GM10248 (cell line): ENCODE measurements around the gene ERC2.

ENCODE experiments used
- CTCF ChIA-PET: fragments of 300-600 bp; sonication (Branson Sonifier 250); formaldehyde crosslinking; extraction: SDS; loops from one replicate; lab custom pipeline; 2021; ENCODE audit warnings: antibody characterized with exemption; lab: Yijun Ruan, JAX
- POLR2A ChIA-PET: fragments of 350-650 bp; sonication (Branson Sonifier 250); formaldehyde crosslinking; extraction: SDS; loops from one replicate; lab custom pipeline; 2020; ENCODE audit warnings: antibody characterized with exemption; lab: Yijun Ruan, JAX
- DNase-seq: peaks from one replicate; pipeline ENCODE4 v3.0.0; 2012; ENCODE audit errors: extremely low spot score
- CTCF ChIP-seq: IDR thresholded peaks from 2 replicates; pipeline ENCODE4 v1.5.1; 2012; ENCODE audit warnings: mild to moderate bottlenecking, low read depth; ENCODE audit errors: extremely low read depth, missing control alignments, control extremely low read depth

ERC2 gene

GRCh38 chr3:56113908-56114307 is 354.4 kb downstream of the ERC2 start:
- CTCF ChIA-PET = no interaction called here
- POLR2A ChIA-PET = no interaction called here
- TF ChIP-seq CTCF = no peak
- DNase-seq = no peak

GRCh38 chr3:56113231-56113630 is 355.0 kb downstream of the ERC2 start:
- no peak for TF ChIP-seq CTCF
- ChIA-PET CTCF (no interaction called here), POLR2A (no interaction called here)
- no peak for DNase-seq

- ChIA-PET POLR2A (no interaction called here), CTCF (no interaction called here)
- TF ChIP-seq CTCF = no peak
- no peak for DNase-seq
Observed at GRCh38 chr3:56111606-56112304, 356.5 kb downstream of the ERC2 start.

- CTCF ChIA-PET = no interaction called here
- DNase-seq = no peak
- no peak for TF ChIP-seq CTCF
- POLR2A ChIA-PET = no interaction called here
Observed at GRCh38 chr3:56110886-56111285, 357.4 kb downstream of the ERC2 start.

GRCh38 chr3:56107157-56107556 is 361.1 kb downstream of the ERC2 start:
- TF ChIP-seq CTCF = no peak
- DNase-seq = no peak
- ChIA-PET CTCF (interaction anchor here (1.2 kb wide), 1 partner anchor 11 kb away, joined by 3 read pairs; no protein-coding TSS in a partner anchor), POLR2A (no interaction called here)

- POLR2A ChIA-PET = no interaction called here
Observed at GRCh38 chr3:56102032-56102431, 366.2 kb downstream of the ERC2 start.

More at GRCh38 chr3:56102032-56102431, 366.2 kb downstream of the ERC2 start:
- CTCF ChIA-PET = no interaction called here
- TF ChIP-seq CTCF = no peak
- DNase-seq = no peak
